A549 (cell line): ENCODE results near the gene GRM4. TPM values are rescaled to one million over a fixed set of nuclear protein-coding genes. Genes with fewer than 3 reads are reported as not detected.

ENCODE experiments used
- ATAC-seq, 2 experiments: fragments of 200-7000 bp in 1 of 2; fragments of >200 bp in 1 of 2; cut with Nextera tagmentation in 1 of 2; cut with Tn5 transposase in 1 of 2; 3 replicates each; pipeline versions ENCODE4 v1.8.0 to v1.9.1; 2018 to 2020; ENCODE audit warnings: mild to moderate bottlenecking in 1 of 2, moderate library complexity in 1 of 2
- CTCF ChIA-PET: fragments of 300-600 bp; sonication (Branson Sonifier 250); formaldehyde crosslinking; extraction: SDS; loops from one replicate; lab custom pipeline; 2021; ENCODE audit warnings: antibody characterized with exemption, inconsistent platforms; lab: Yijun Ruan, JAX
- POLR2A ChIA-PET: fragments of 350-600 bp; formaldehyde crosslinking; extraction: SDS; loops from one replicate; lab custom pipeline; 2021; ENCODE audit warnings: antibody characterized with exemption, inconsistent platforms; lab: Yijun Ruan, JAX
- DNase-seq, 2 experiments: peaks; one replicate each; pipeline versions ENCODE4 v3.0.0 to v3.0.0-alpha.2; 2011 to 2016; ENCODE audit warnings: low read depth in 1 of 2, low spot score in 1 of 2
- FAIRE-seq: peaks from 2 replicates; lab custom pipeline; 2011; peaks lifted over from hg19 to GRCh38; lab: Jason Lieb, UNC
- H3K27ac ChIP-seq, 2 experiments: fragments of >200 bp; sonication (Bioruptor Twin); formaldehyde crosslinking; 3 replicates each; pipeline ENCODE4 v1.5.1; 2016 to 2017
- H3K4me1 ChIP-seq: fragments of >200 bp; sonication (Bioruptor Twin); formaldehyde crosslinking; 3 replicates; pipeline ENCODE4 v1.6.1; 2016
- H3K4me2 ChIP-seq: fragments of >200 bp; sonication (Bioruptor Twin); formaldehyde crosslinking; 3 replicates; pipeline ENCODE4 v1.6.1; 2016
- H3K4me3 ChIP-seq: fragments of >200 bp; sonication (Bioruptor Twin); formaldehyde crosslinking; 3 replicates; pipeline ENCODE4 v1.5.1; 2016
- H3K9me3 ChIP-seq: fragments of >200 bp; sonication (Bioruptor Twin); formaldehyde crosslinking; 3 replicates; pipeline ENCODE4 v1.6.1; 2016
- BHLHE40 ChIP-seq: IDR thresholded peaks from 2 replicates; pipeline ENCODE4 v1.6.1; 2012; ENCODE audit warnings: low read depth, low read length, inconsistent platforms
- CBX8 ChIP-seq: fragments of 200-600 bp; sonication (generic); IDR thresholded peaks from 2 replicates; pipeline ENCODE4 v1.6.1; 2016
- E2F6 ChIP-seq: IDR thresholded peaks from 2 replicates; pipeline ENCODE4 v1.6.1; 2012; ENCODE audit warnings: low read depth, borderline replicate concordance
- EHF ChIP-seq: fragments of 250-450 bp; sonication (Bioruptor Pico); IDR thresholded peaks from 2 replicates; pipeline ENCODE4 v1.5.0; 2020; ENCODE audit warnings: mild to moderate bottlenecking
- EP300 ChIP-seq, 2 experiments: fragments of >200 bp; sonication (Bioruptor Twin); formaldehyde crosslinking; IDR thresholded peaks; 2 replicates in 1 of 2; 3 replicates in 1 of 2; pipeline ENCODE4 v1.6.1; 2016 to 2017
- ESRRA ChIP-seq: fragments of 150-350 bp; IDR thresholded peaks from 2 replicates; pipeline ENCODE4 v1.6.1; 2014; ENCODE audit warnings: mild to moderate bottlenecking, low read length, borderline replicate concordance
- FOSL2 ChIP-seq, 2 experiments: fragments of 450-650 bp in 1 of 2; fragments of >200 bp in 1 of 2; sonication (Bioruptor Twin) in 1 of 2; formaldehyde crosslinking; IDR thresholded peaks; 2 replicates each; pipeline versions ENCODE4 v1.5.0 to v1.6.1; 2016 to 2020; ENCODE audit warnings: mild to moderate bottlenecking in 1 of 2, moderate library complexity in 1 of 2
- GATA3 ChIP-seq: IDR thresholded peaks from 2 replicates; pipeline ENCODE4 v1.6.1; 2012; ENCODE audit warnings: borderline replicate concordance
- HES2 ChIP-seq: fragments of >200 bp; sonication (Bioruptor Twin); formaldehyde crosslinking; IDR thresholded peaks from 2 replicates; pipeline ENCODE4 v1.6.1; 2016
- HOXA7 ChIP-seq: fragments of 250-450 bp; sonication (Bioruptor Pico); IDR thresholded peaks from 2 replicates; pipeline ENCODE4 v1.5.0; 2020; ENCODE audit warnings: mild to moderate bottlenecking, moderate library complexity
- HOXB5 ChIP-seq: fragments of 250-450 bp; sonication (Bioruptor Pico); IDR thresholded peaks from 2 replicates; pipeline ENCODE4 v1.5.0; 2020; ENCODE audit warnings: mild to moderate bottlenecking, moderate library complexity
- KDM1A ChIP-seq: fragments of 200-600 bp; sonication (generic); IDR thresholded peaks from 2 replicates; pipeline ENCODE4 v1.6.1; 2016; ENCODE audit warnings: low read depth, mild to moderate bottlenecking
- KDM5A ChIP-seq: fragments of 200-600 bp; sonication (generic); IDR thresholded peaks from 2 replicates; pipeline ENCODE4 v1.6.1; 2016; ENCODE audit warnings: antibody characterized with exemption, mild to moderate bottlenecking
- MAX ChIP-seq: IDR thresholded peaks from 2 replicates; pipeline ENCODE4 v1.6.1; 2012
- MAZ ChIP-seq: fragments of 150-350 bp; IDR thresholded peaks from 2 replicates; pipeline ENCODE4 v1.6.1; 2014; ENCODE audit warnings: antibody characterized with exemption, low read depth, low read length, borderline replicate concordance
- NFE2L2 ChIP-seq: fragments of 150-350 bp; conservative IDR thresholded peaks from 2 replicates; pipeline ENCODE4 v1.6.1; 2014; ENCODE audit warnings: low read length
- NR3C1 ChIP-seq: fragments of >200 bp; sonication (Bioruptor Twin); formaldehyde crosslinking; IDR thresholded peaks from 3 replicates; pipeline ENCODE4 v1.6.1; 2017
- POLR2AphosphoS2 ChIP-seq: conservative IDR thresholded peaks from 2 replicates; pipeline ENCODE4 v1.6.1; 2012; ENCODE audit warnings: low read length, improper control_type of control experiment, inconsistent platforms
- RAD21 ChIP-seq, 2 experiments: fragments of >200 bp in 1 of 2; sonication (Bioruptor Twin) in 1 of 2; formaldehyde crosslinking in 1 of 2; IDR thresholded peaks in 1 of 2; conservative IDR thresholded peaks in 1 of 2; 2 replicates in 1 of 2; 3 replicates in 1 of 2; pipeline ENCODE4 v1.6.1; 2012 to 2018; ENCODE audit warnings: inconsistent platforms in 1 of 2
- RARB ChIP-seq: fragments of 250-450 bp; sonication (Bioruptor Pico); IDR thresholded peaks from 2 replicates; pipeline ENCODE4 v1.8.0; 2021; ENCODE audit warnings: mild to moderate bottlenecking, moderate library complexity
- SMC3 ChIP-seq: fragments of >200 bp; sonication (Bioruptor Twin); formaldehyde crosslinking; IDR thresholded peaks from 3 replicates; pipeline ENCODE4 v1.6.1; 2018; ENCODE audit warnings: inconsistent platforms
- SREBF2 ChIP-seq: fragments of 450-650 bp; IDR thresholded peaks from 2 replicates; pipeline ENCODE4 v1.6.1; 2014; ENCODE audit warnings: mild to moderate bottlenecking, moderate library complexity
- ZSCAN20 ChIP-seq: fragments of 250-450 bp; sonication (Bioruptor Pico); IDR thresholded peaks from 2 replicates; pipeline ENCODE4 v1.8.0; 2022; ENCODE audit warnings: mild to moderate bottlenecking, moderate library complexity
- WGBS: methylation state at CpG from one replicate; pipeline ENCODE4 v1.1.6; 2017; ENCODE audit errors: missing lambda C conversion rate; 5-methylcytosine and 5-hydroxymethylcytosine counted together
- polyA plus RNA-seq, 4 experiments: library from polyadenylated mRNA; depleted of rRNA in 3 of 4; stranded (reverse); fragments of >200 nt; fragmentation: RNase III in 1 of 4; extraction: RNeasy Plus Mini Kit Qiagen cat#74134 plus additional on column Dnase treatment in 1 of 4; gene quantifications; 2 replicates in 3 of 4; 3 replicates in 1 of 4; pipeline ENCODE4 v1.2.3, GENCODE V29; 2011 to 2017
- TF ChIP-seq, protein P1 (sequence below): fragments of 250-450 bp; sonication (Bioruptor Pico); IDR thresholded peaks from 2 replicates; pipeline ENCODE4 v1.5.0; 2021; ENCODE audit warnings: mild to moderate bottlenecking, moderate library complexity, borderline replicate concordance

Gene GRM4
- polyA plus RNA-seq, 2 of the 4 experiments (the other 2 are of a cell fraction), result 0.05 TPM

DNA sequence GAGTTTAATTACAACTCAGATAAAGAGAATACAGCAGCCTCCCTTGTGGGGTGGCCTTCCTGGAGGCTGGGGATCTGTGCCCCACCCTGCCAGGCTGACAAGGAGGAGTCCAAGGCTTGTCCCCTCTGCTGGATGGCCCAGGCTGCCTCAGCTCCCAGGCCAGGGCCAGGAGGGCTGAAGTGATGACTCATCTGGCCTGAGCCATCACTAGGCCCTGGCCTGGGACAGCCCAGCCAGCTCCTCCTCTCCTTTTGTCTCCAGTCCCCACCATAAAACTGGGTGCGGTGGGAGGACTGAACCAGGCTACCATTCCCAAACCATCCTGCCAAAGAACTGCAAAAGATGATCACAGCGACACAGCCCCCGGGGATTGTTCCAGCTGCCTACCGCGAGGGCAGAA is 15.0 kb downstream of the GRM4 start:
- Histone ChIP-seq H3K4me3 (no peak overlapping the region), H3K27ac (no peak overlapping the region), H3K9me3 (no peaks in the 10 kb centered on the region), H3K4me1 (no peaks in the 10 kb centered on the region), H3K4me2 (no peak overlapping the region)
- ChIA-PET CTCF (no interaction called here), POLR2A (no interaction called here)
- ATAC-seq (peak in 1 of 2 experiments; percentile 35; a peak in 1 of 6 replicates), DNase-seq (no peak), FAIRE-seq (no peak)
- TF ChIP-seq FOSL2 (IDR thresholded peaks at IDR 0.05) (no peak), FOSL2 (CRISPR knock-in tag; IDR thresholded peaks at IDR 0.05) (peak; percentile 22; the same call in 1 of the 2 replicates), HOXA7 (CRISPR knock-in tag) (no peak)
- WGBS, result 70% methylated on average over 5 of the region's 5 CpGs

- POLR2A ChIA-PET, result no interaction called here
- CTCF ChIA-PET, result no interaction called here
- ATAC-seq, result no peak
- Histone ChIP-seq H3K4me1 (no peaks in the 10 kb centered on the region), H3K27ac (no peak overlapping the region), H3K4me2 (no peak overlapping the region)
- TF ChIP-seq HOXB5 (CRISPR knock-in tag) (no peak), KDM1A (no peak), NFE2L2 (no peak), NR3C1 (no peak), SMC3 (no peak), EP300 (IDR thresholded peaks at IDR 0.05) (no peak), POLR2AphosphoS2 (no peak), HES2 (no peak), ESRRA (no peak), E2F6 (no peak), SREBF2 (no peak), KDM5A (no peak), EHF (no peak), CBX8 (no peak), HOXA7 (CRISPR knock-in tag) (no peak), FOSL2 (IDR thresholded peaks at IDR 0.05) (no peak), FOSL2 (CRISPR knock-in tag; IDR thresholded peaks at IDR 0.05) (no peak), ZSCAN20 (CRISPR knock-in tag) (no peak), MAX (no peak), GATA3 (no peak), RARB (no peak)
- TF ChIP-seq, all 56 proteins: peak for 0
- DNase-seq (no peak), FAIRE-seq (no peak)
- 17% methylated on average over 4 of the region's 5 CpGs for WGBS
- Histone ChIP-seq H3K9me3 (no peaks in the 10 kb centered on the region), H3K4me3 (no peak overlapping the region)
Measured at GRCh38 chr6:34129753-34130152, 16.1 kb downstream of the GRM4 start.

DNA sequence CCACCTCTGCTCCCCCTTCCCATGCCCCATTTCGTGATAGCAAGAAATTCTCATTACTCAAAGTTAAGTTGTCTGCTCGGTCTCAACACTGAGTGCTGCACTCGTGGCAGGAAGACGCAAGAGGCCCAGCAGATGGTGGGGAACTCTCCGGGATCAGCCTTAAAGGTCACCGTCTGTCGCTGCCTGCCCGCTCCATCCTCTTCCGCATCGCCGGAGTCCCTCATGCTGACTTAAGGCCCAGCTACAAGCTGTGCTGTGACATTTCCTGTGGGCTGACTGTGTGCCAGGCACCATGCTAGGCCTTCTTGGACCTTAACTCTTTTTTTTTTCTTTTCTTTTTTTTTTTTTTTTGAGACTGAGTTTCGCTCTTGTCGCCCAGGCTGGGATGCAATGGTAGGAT is 17.8 kb downstream of the GRM4 start:
- ATAC-seq (no peak), DNase-seq (no peak), FAIRE-seq (no peak)
- POLR2A ChIA-PET, result no interaction called here
- Histone ChIP-seq H3K4me2 (no peak overlapping the region), H3K27ac (no peak overlapping the region), H3K4me1 (no peaks in the 10 kb centered on the region), H3K4me3 (no peak overlapping the region), H3K9me3 (no peaks in the 10 kb centered on the region)
- TF ChIP-seq BHLHE40 (no peak), SMC3 (no peak), RAD21 (conservative IDR thresholded peaks at IDR 0.05 in 1 of 2, IDR thresholded peaks at IDR 0.05 in 1 of 2) (no peak), ESRRA (no peak), EP300 (IDR thresholded peaks at IDR 0.05) (no peak), MAZ (no peak), HOXB5 (CRISPR knock-in tag) (no peak)
- TF ChIP-seq, protein P1, sequence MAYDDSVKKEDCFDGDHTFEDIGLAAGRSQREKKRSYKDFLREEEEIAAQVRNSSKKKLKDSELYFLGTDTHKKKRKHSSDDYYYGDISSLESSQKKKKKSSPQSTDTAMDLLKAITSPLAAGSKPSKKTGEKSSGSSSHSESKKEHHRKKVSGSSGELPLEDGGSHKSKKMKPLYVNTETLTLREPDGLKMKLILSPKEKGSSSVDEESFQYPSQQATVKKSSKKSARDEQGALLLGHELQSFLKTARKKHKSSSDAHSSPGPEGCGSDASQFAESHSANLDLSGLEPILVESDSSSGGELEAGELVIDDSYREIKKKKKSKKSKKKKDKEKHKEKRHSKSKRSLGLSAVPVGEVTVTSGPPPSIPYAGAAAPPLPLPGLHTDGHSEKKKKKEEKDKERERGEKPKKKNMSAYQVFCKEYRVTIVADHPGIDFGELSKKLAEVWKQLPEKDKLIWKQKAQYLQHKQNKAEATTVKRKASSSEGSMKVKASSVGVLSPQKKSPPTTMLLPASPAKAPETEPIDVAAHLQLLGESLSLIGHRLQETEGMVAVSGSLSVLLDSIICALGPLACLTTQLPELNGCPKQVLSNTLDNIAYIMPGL (CRISPR knock-in tag), result no peak
- CTCF ChIA-PET, result interaction anchor here (0.7 kb wide), 2 partner anchors 278 to 341 kb away, joined by 3 read pairs; no protein-coding TSS in a partner anchor
- WGBS, result 83% methylated on average over 13 of the region's 13 CpGs
